ENCODE data around the gene NFIX.

NFIX gene

DNA sequence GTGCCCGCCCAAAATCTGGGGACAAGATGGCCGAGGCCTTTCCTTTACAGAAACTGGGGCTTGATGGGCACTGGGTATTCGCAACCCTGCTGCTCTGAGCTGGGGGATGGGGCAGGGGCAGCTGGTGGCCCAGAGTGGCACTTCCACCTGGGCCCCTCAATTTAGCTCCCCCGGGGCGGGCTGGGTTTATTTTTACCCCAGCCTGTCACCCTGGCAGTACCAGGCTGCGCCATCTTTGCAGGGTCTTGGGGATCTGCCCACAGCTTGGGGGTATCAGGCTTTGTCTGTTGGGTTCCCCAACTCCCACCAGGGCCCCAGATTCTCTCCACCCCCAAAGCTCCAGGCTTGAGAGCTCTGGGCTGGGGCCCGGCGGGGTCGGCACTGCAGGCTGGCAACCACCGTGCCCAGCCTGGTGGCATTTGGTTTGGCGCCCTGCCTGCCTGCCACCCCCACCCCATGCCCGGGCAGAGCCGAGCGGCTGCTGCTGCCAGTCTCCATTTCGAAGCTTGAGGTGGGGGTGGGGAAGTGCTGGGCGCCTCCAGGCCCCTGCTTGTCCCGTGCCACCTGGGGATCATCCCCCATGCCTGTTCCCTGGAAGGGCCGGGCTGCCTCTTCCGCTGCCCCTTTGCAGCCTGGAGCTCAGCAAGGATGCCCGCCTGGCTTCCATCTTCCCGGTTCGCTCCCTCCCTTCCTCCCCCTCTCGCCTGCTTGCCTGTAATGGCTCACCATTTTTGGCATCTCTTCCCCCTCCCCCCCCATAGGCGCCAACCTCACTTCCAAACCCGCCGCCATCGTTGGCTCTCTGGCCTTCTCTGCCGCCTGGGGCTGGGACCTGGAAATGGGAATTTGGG, 11.4 kb downstream of the NFIX start:
- FAIRE-seq (no peak), DNase-seq (ENCODE audit: insufficient read length, low spot score) (no peak)

GRCh38 chr19:13007292-13008045, 12.2 kb downstream of the NFIX start:
- DNase-seq (ENCODE audit: insufficient read length, low spot score) (no peak), FAIRE-seq (no peak)

DNA sequence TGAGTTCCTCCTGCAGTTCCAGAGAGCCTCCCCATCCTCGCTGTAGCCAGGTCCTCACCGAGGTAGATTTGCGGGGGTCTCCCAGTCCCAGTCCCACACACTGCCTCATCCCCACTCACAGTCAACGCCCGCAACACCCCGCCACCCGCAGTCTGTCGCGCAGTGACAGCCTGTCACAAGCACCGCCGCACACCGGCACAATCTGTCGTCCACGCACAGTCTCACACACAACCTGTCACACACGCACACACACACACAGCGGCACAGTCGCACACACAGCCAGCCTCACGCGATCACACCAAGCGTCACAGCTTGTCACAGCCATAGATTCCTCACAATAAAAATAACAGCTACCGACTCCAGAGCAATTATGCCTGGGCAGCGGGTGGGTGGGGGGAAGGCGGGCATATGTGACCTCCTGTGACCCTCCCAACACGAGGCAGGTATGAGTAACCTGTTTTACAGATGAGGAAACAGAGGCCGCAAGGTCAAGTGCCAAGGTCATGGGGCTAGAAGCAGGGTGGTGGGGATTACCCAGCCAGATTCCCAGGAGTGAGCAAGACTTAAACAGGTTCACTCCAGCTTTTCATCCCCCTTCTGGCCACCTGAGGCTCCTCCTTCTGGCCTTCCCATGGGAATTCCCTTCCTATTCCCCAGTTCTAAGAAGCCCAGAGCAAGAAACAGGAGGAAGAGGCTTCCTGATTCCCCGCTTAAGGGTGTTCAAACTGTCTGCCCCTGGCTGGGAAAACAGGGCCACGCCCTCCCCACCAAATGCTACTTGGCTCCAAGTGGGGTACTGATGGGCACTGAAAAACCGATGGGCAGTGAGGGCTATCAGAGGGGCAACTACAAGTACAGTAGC, 13.9 kb downstream of the NFIX start:
- FAIRE-seq (no peak), DNase-seq (ENCODE audit: insufficient read length, low spot score) (no peak)

- DNase-seq (ENCODE audit: insufficient read length, low spot score) (no peak), FAIRE-seq (no peak)
These were observed 15.0 kb downstream of the NFIX start for GRCh38 chr19:13010038-13010991.

DNA sequence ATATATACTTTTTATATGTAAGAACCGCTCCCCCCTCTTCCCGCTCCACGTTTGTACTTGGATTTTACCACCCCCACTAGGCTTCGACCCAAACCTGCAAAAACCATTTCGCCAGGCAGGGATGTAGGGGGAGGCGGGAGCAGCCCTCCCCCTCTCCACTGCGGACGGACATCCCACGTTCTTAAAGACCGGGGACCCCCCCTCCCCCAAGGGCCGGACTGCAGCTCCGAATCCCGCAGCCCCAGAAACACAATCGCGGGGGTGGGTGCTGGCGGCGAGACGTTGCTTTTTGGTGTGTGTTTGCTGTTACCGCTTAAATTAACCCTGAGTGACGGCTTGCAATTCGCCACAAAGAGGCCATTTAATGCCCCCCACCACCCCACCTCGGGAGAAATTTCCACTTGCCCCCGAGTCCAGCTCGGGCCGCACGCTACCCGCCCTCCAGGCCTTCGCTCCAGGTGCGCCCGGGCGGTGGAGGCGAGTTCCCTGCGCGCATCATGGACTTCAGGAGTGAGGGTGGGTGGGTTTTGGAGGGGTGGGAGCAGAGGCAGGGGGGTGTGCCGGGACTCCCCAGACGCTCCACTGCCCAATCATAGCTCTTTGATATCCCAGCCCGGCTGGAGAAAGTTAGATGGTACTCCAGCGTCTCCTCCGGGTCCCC, 15.8 kb downstream of the NFIX start:
- DNase-seq (ENCODE audit: insufficient read length, low spot score) (no peak), FAIRE-seq (no peak)

- FAIRE-seq = no peak
- no peak for DNase-seq (ENCODE audit: insufficient read length, low spot score)
These were observed 16.5 kb downstream of the NFIX start for GRCh38 chr19:13011653-13012389.

- FAIRE-seq = no peak
- no peak for DNase-seq (ENCODE audit: insufficient read length, low spot score)
These were observed 17.1 kb downstream of the NFIX start for GRCh38 chr19:13012390-13012689.

DNA sequence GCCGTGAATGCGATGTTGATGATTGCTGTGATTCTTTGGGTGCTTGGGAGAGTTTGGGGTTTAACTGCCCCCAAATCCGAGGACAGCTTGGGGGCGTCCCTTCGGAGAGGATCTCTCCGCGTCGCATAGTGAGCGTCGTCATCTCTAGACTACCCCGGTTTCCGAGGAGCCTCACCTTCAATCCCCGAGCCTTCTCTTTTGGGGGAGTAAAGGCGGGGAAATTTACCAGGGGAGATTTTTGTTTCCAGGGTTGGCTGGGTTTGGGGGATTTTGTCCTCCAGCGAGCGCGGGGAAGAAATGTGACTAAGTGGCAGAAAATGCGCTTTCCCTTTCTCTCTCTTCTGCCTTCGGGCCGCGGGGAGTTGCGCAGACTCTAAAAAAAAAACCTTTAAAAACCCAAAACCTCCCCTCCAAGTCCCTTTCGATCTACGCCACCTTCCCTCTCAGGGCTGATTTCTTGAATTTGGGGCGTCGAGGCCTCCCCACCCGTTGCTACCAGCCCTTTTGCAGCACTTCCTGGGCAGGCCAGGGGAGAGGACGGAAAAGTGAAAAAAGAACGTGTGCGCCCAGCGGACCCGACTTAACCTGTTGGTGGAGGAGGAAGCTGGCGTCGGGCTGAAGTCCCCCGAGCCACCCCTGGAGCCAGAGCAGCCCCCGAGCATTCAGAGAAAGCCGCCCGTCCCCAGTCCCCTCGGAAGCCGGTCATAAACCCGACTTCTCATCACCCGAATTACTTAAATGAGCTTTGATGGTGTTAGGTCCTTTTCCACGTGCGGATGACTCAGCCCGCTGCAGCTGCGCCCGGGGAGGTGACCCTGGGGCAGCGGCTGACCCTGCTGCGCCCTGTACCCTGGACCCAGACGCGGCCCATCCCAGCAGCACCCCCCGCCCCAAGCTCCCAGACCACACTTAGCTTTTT, 17.7 kb downstream of the NFIX start:
- FAIRE-seq (no peak), DNase-seq (ENCODE audit: insufficient read length, low spot score) (no peak)

DNA sequence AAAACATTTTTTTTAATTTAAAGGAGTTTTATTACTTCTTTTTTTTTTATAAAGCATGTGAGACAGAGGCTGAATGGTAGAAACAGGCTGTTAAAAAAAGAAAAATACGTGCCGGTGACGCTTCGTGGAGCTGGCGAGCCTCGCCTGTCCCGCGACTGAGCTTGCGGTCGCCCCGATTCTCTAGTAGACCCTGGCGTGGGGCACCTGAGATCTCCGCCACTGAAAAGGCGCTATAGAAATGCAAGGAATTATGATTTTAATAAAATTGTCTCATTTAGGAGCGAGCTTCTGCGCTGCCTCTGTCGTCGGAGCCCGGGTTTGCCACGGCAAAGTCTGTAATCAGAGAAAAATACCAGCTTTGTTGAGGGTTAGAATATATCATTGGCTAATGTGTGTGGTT, 18.4 kb downstream of the NFIX start:
- no peak for FAIRE-seq

DNA sequence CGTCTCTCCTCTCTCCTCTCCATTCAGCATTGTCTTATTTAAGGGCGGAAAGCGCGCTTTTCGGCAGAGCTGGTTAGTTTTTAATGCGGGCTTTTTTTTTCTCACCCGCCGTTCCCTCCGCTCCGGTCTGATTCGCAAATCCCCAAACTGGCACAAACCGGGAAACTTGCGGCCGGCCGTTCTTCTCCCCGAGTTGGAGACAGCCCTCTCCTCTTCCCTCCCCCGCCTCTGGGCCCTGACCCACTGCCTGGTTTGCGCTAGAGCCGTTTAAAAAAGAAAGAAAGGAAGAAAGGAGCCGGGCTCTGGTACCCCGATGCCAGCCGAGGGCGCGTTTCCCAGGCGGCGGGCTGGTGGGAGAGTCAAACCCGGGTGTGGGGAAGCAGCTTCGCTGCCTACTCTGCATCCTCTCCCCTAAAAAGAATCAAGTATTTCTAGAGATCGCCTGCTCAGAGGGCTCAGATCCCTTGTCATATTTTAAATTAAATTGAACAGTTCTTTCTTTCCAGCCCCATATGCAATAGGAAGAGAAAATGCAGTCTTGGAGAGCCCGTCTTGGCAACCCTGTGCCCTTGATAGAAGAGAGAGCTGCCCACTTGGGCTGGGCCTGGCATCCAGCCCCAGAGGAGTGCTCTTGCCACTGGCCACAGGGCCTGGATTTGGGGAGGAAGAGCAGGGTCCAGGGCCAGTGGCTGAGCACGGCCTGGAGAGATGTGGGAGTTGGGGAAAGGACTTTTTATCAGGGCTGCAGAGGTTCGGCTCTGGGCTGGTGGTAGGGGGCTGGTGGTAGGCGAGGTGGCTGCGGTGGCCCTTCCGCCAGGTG, 19.0 kb downstream of the NFIX start:
- DNase-seq (ENCODE audit: insufficient read length, low spot score) = no peak
- FAIRE-seq = no peak

More for the DNA sequence above, 18.4 kb downstream of the NFIX start:
- no peak for DNase-seq (ENCODE audit: insufficient read length, low spot score)

DNA sequence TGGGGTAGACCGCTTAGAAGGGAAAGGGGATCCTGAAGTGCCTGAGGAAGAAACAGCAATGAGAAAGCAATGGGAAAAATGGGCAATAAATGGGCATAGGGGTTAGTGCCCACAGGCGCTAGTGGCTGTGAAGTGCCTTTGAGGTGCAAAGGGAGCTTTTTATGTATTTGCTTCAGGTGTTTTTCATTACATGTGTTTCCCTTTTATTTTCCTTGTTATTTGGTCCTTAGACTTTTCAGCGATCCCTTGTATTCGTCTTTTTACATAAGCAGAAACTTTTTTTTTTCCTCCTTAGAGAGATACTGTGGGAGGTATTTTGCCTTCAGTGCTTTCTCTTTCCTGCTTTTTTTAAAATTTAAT, 19.6 kb downstream of the NFIX start:
- no peak for FAIRE-seq
- no peak for DNase-seq (ENCODE audit: insufficient read length, low spot score)

DNA sequence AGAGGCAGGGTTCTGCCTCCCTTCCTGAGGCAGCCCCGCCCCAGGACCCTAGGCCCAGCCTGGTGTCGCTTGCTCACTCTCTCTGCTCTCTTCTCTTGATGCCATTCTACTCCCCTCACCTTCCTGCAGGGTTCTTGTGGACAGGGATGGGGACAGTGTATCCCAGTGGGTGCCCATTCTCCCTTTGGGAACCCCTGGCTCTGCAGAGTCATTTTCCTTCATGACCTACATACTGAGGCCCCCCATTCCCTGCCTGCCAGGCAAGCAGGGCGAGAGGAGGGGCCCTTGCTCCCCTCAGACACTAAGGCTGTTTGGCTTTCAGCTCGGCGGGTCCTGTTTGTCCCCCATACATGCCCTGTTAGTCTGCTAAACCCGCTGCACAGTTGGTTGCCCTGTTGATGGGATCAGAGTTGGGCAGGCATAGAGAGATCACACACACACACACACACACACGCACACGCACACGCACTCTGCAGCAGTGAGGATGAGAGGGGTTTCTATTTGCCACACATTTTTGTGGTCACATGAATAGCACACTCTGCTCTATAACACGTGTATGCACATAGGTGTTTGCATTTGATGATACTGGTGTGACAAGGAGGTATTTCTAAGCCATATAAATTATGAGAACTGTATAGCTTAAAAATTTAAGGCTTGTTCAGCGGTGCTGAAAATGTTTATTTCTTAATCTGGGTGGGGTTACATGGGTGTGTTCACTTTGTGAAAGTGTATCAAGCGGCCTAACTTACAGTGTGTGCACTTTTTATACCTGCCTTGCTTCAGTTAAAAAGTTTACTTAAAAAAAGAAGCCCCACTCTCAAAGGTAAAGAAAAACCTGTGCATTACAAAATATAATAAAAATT, 20.3 kb downstream of the NFIX start:
- FAIRE-seq = no peak

DNA sequence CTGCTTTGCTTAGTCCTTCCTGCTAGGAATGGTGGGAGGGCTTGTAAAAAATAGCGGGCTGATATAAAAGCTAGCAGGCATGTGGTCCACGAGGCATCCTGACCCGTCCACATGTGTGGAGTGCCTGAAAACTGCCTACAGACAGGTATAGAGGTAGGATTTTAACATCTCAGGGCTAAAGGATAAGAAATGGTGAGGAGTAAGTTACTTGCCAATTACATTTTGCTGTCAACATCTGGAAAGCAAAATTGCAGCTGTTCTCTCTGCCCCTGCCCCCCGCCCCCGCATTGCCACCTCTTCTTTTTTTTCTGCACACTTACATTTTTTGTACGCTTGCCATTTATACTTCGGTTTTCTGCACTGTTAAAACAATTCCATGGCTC, 21.0 kb downstream of the NFIX start:
- FAIRE-seq (no peak), DNase-seq (ENCODE audit: insufficient read length, low spot score) (no peak)

More for the DNA sequence above, 20.3 kb downstream of the NFIX start:
- no peak for DNase-seq (ENCODE audit: insufficient read length, low spot score)

DNA sequence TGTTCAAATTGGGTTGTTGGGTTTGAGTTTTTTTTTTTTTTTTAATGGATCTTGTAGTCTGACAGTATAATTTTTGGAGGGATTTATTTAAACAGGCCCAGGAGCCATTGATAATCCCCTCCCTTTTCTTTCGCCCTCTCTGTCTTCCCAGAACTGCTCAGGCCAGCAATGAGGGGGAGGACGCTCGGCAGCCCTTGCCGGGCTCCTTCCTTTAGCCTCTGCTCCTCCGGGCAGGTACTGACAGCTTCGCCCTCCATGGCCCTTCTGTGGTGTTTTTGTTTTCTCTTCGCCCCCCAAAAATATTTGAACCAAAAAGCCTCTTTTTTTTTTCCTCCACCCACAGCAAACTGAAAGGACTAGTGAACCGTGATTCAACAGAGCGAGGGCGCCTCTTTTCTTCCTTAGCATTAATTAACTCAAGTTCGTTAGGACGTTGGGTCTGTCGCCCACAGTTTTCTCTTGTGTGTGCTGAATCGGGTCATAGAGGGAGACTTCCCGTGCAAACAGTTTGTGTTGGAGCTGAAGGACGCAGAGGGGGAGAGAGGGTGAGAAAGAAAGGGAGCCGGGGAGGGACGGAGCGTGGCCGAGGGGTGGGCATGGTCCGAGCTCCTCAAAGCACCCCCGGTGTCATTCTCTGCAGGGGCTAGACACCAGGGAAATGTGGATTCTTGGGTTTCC, 21.5 kb downstream of the NFIX start:
- FAIRE-seq (no peak), DNase-seq (ENCODE audit: insufficient read length, low spot score) (no peak)

- DNase-seq (ENCODE audit: insufficient read length, low spot score) (no peak), FAIRE-seq (no peak)
These were observed 22.2 kb downstream of the NFIX start for GRCh38 chr19:13017306-13018034.

Data from GM19239 (cell line).